ENCODE data around the gene AUH.

Gene AUH

GRCh38 chr9:91359734-91360470 is 1.8 kb downstream of the AUH start:
- DNase-seq = no peak
- peaks cover 72% of the 10 kb centered on the region for H3K4me1 Mint-ChIP-seq
- H3K9me3 Mint-ChIP-seq = no peaks in the 10 kb centered on the region
- peak overlapping the region; percentile 91 to 94 for H3K4me3 Mint-ChIP-seq
- no peaks in the 10 kb centered on the region for H3K27me3 Mint-ChIP-seq
- ATAC-seq = no peak
- peak overlapping the region; percentile 65 to 82 for H3K27ac Mint-ChIP-seq

GRCh38 chr9:91359083-91359482 is 2.6 kb downstream of the AUH start:
- peak overlapping the region in 1 of 2 donors; percentile 92 for H3K27ac Mint-ChIP-seq
- H3K27me3 Mint-ChIP-seq = no peaks in the 10 kb centered on the region
- H3K4me1 Mint-ChIP-seq = peaks cover 77% of the 10 kb centered on the region
- peak; percentile 59 for ATAC-seq
- DNase-seq = no peak
- peak overlapping the region; percentile 91 to 94 for H3K4me3 Mint-ChIP-seq
- H3K9me3 Mint-ChIP-seq = no peaks in the 10 kb centered on the region

- H3K9me3 Mint-ChIP-seq = no peaks in the 10 kb centered on the region
- H3K27me3 Mint-ChIP-seq = no peaks in the 10 kb centered on the region
- H3K4me1 Mint-ChIP-seq = peaks cover 57% of the 10 kb centered on the region
- ATAC-seq = no peak
- H3K4me3 Mint-ChIP-seq = no peak overlapping the region
- H3K27ac Mint-ChIP-seq = no peak overlapping the region
- no peak for DNase-seq
Observed at GRCh38 chr9:91354881-91355280, 6.8 kb downstream of the AUH start.

- Mint-ChIP-seq H3K27ac (peak overlapping the region; percentile 95 to 96), H3K4me1 (peaks cover 40% of the 10 kb centered on the region), H3K4me3 (peak overlapping the region; percentile 43 to 64), H3K9me3 (no peaks in the 10 kb centered on the region), H3K27me3 (no peaks in the 10 kb centered on the region)
- peak; percentile 45 for ATAC-seq
- DNase-seq = no peak
Observed at GRCh38 chr9:91349115-91349555, 12.6 kb downstream of the AUH start.

- peaks cover 40% of the 10 kb centered on the region for H3K4me1 Mint-ChIP-seq
- peak overlapping the region in 1 of 2 donors; percentile 25 for H3K27ac Mint-ChIP-seq
Observed at GRCh38 chr9:91348191-91348807, 13.4 kb downstream of the AUH start.

GRCh38 chr9:91347377-91347776 is 14.3 kb downstream of the AUH start:
- Mint-ChIP-seq H3K4me3 (no peak overlapping the region), H3K27me3 (no peaks in the 10 kb centered on the region), H3K27ac (peak overlapping the region in 1 of 2 donors; percentile 13), H3K4me1 (peaks cover 48% of the 10 kb centered on the region), H3K9me3 (peaks cover 0 to 7% of the 10 kb centered on the region in 2 donors)
- no peak for ATAC-seq
- DNase-seq = no peak

More at GRCh38 chr9:91348191-91348807, 13.4 kb downstream of the AUH start:
- DNase-seq (no peak), ATAC-seq (no peak)
- H3K9me3 Mint-ChIP-seq = no peaks in the 10 kb centered on the region
- no peaks in the 10 kb centered on the region for H3K27me3 Mint-ChIP-seq
- peak overlapping the region in 1 of 2 donors; percentile 17 for H3K4me3 Mint-ChIP-seq

- Mint-ChIP-seq H3K27me3 (no peaks in the 10 kb centered on the region), H3K4me1 (peaks cover 55% of the 10 kb centered on the region), H3K9me3 (peaks cover 7 to 9% of the 10 kb centered on the region in 2 donors), H3K4me3 (no peak overlapping the region), H3K27ac (peak overlapping the region in 1 of 2 donors; percentile 67)
- DNase-seq (no peak), ATAC-seq (peak; percentile 91)
Observed at GRCh38 chr9:91346644-91347043, 15.1 kb downstream of the AUH start.

- no peak overlapping the region for H3K4me3 Mint-ChIP-seq
- peaks cover 62% of the 10 kb centered on the region for H3K4me1 Mint-ChIP-seq
- DNase-seq (no peak), ATAC-seq (no peak)
- H3K27ac Mint-ChIP-seq = no peak overlapping the region
- no peaks in the 10 kb centered on the region for H3K27me3 Mint-ChIP-seq
- peaks cover 9% of the 10 kb centered on the region in 2 donors for H3K9me3 Mint-ChIP-seq
Observed at GRCh38 chr9:91345978-91346377, 15.7 kb downstream of the AUH start.

GRCh38 chr9:91342575-91342974 is 19.1 kb downstream of the AUH start:
- ATAC-seq = no peak
- no peak overlapping the region for H3K4me3 Mint-ChIP-seq
- no peak for DNase-seq
- peaks cover 52% of the 10 kb centered on the region for H3K4me1 Mint-ChIP-seq
- H3K27ac Mint-ChIP-seq = no peak overlapping the region
- H3K9me3 Mint-ChIP-seq = peaks cover 9% of the 10 kb centered on the region in 2 donors
- no peaks in the 10 kb centered on the region for H3K27me3 Mint-ChIP-seq

- no peak for ATAC-seq
- Mint-ChIP-seq H3K27me3 (no peaks in the 10 kb centered on the region), H3K9me3 (peaks cover 9% of the 10 kb centered on the region in 2 donors), H3K4me1 (peaks cover 45% of the 10 kb centered on the region), H3K27ac (peak overlapping the region in 1 of 2 donors; percentile 91), H3K4me3 (peak overlapping the region in 1 of 2 donors; percentile 14)
- DNase-seq = no peak
Observed at GRCh38 chr9:91341749-91342148, 20.0 kb downstream of the AUH start.

- peak; percentile 35 for ATAC-seq
- DNase-seq = no peak
- Mint-ChIP-seq H3K9me3 (peaks cover 9% of the 10 kb centered on the region in 2 donors), H3K27ac (peak overlapping the region in 1 of 2 donors; percentile 91), H3K27me3 (no peaks in the 10 kb centered on the region), H3K4me3 (peak overlapping the region in 1 of 2 donors; percentile 14), H3K4me1 (peaks cover 40% of the 10 kb centered on the region)
Observed at GRCh38 chr9:91341258-91341746, 20.4 kb downstream of the AUH start.

GRCh38 chr9:91340395-91340967 is 21.2 kb downstream of the AUH start:
- Mint-ChIP-seq H3K4me1 (peaks cover 38% of the 10 kb centered on the region), H3K27ac (no peak overlapping the region), H3K27me3 (no peaks in the 10 kb centered on the region), H3K4me3 (no peak overlapping the region), H3K9me3 (peaks cover 9% of the 10 kb centered on the region in 2 donors)
- no peak for ATAC-seq
- DNase-seq = no peak

- H3K27ac Mint-ChIP-seq = no peak overlapping the region
- DNase-seq (no peak), ATAC-seq (no peak)
- no peak overlapping the region for H3K4me3 Mint-ChIP-seq
- no peaks in the 10 kb centered on the region for H3K27me3 Mint-ChIP-seq
- peaks cover 38% of the 10 kb centered on the region for H3K4me1 Mint-ChIP-seq
- peaks cover 9% of the 10 kb centered on the region in 2 donors for H3K9me3 Mint-ChIP-seq
Observed at GRCh38 chr9:91338681-91339080, 23.0 kb downstream of the AUH start.

GRCh38 chr9:91336786-91337185 is 24.9 kb downstream of the AUH start:
- peaks cover 0 to 3% of the 10 kb centered on the region in 2 donors for H3K9me3 Mint-ChIP-seq
- no peaks in the 10 kb centered on the region for H3K27me3 Mint-ChIP-seq
- DNase-seq (no peak), ATAC-seq (no peak)
- H3K4me3 Mint-ChIP-seq = no peak overlapping the region
- H3K27ac Mint-ChIP-seq = no peak overlapping the region
- H3K4me1 Mint-ChIP-seq = peaks cover 31% of the 10 kb centered on the region

GRCh38 chr9:91334053-91334452 is 27.7 kb downstream of the AUH start:
- DNase-seq (no peak), ATAC-seq (peak; percentile 60)
- Mint-ChIP-seq H3K27ac (no peak overlapping the region), H3K4me3 (no peak overlapping the region), H3K27me3 (no peaks in the 10 kb centered on the region), H3K4me1 (peaks cover 7% of the 10 kb centered on the region), H3K9me3 (peaks cover 4 to 9% of the 10 kb centered on the region in 2 donors)

GRCh38 chr9:91333551-91333950 is 28.2 kb downstream of the AUH start:
- Mint-ChIP-seq H3K4me3 (no peak overlapping the region), H3K27me3 (no peaks in the 10 kb centered on the region), H3K4me1 (peaks cover 7% of the 10 kb centered on the region), H3K27ac (no peak overlapping the region), H3K9me3 (peaks cover 4 to 9% of the 10 kb centered on the region in 2 donors)
- ATAC-seq = no peak
- no peak for DNase-seq

Measured in stimulated activated naive CD8-positive, alpha-beta T cell treated with anti-CD3 and anti-CD28 coated beads, Interleukin-15, amount 100 ng/mL, for 72 hours (primary cell).